HG03108 (cell line): ENCODE results near the gene SIK1.

Experiments used
- ATAC-seq: cut with Tn5 transposase; IDR thresholded peaks from one replicate; pipeline ENCODE4 v1.9.1; 2021; ENCODE audit warnings: moderate library complexity; ENCODE audit not compliant: unreplicated experiment

SIK1 gene

GRCh38 chr21:43369124-43369523, 57.8 kb downstream of the SIK1 start:
- no peak for ATAC-seq

GRCh38 chr21:43368685-43369084, 58.2 kb downstream of the SIK1 start:
- ATAC-seq: no peak

- no peak for ATAC-seq
Measured at GRCh38 chr21:43367859-43368258, 59.1 kb downstream of the SIK1 start.

- no peak for ATAC-seq
Measured at GRCh38 chr21:43367296-43367695, 59.6 kb downstream of the SIK1 start.

GRCh38 chr21:43366656-43367055, 60.3 kb downstream of the SIK1 start:
- no peak for ATAC-seq

GRCh38 chr21:43365611-43366426, 61.1 kb downstream of the SIK1 start:
- ATAC-seq: no peak

GRCh38 chr21:43364851-43365424, 62.0 kb downstream of the SIK1 start:
- no peak for ATAC-seq
